T1000 (cell line): ENCODE measurements around the gene CHST8.

Experiments
- DNase-seq: peaks from one replicate; lab custom pipeline; 2025; ENCODE audit warnings: mixed read lengths; lab: John Stamatoyannopoulos, UW

CHST8 gene

DNA sequence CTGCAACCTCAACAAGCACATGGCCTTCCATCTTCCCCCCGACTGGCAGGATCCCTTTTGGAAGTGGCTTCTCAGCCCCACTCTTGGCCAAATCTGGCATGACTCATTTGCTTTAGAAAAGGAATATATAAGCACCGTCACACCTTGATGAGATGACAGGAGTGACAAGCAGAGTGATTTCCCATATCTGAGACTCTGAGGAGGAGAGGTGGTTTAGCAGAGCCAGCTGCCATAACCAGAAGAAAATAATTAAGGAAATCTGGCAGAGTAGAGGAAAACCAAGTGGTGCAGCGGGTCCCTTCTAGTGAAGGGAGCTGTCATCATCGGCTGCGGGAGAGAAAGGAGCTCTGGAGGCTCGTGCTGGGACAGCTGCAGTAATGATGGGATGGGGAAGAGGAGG is 147.5 kb downstream of the CHST8 start:
- DNase-seq, result no peak

DNA sequence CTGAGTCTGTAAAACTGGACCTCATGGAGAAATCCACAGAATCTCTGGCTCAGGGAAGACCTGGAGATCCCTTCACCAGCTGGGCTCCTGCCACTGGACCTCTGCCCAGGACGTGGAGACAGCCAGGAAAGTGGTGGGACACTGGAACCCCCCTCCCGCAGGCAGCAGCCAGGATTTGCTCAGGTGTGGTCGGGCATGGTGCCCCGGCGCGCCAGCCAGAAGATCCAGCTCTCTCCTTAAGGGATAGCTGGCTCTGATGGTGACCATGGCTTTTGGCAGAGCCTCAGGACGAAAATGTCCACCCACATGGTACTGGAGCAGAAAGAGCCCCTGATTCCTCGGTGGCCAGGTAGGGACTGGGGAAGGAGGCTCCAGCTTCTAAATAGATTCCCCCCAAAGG is 148.4 kb downstream of the CHST8 start:
- no peak for DNase-seq

DNA sequence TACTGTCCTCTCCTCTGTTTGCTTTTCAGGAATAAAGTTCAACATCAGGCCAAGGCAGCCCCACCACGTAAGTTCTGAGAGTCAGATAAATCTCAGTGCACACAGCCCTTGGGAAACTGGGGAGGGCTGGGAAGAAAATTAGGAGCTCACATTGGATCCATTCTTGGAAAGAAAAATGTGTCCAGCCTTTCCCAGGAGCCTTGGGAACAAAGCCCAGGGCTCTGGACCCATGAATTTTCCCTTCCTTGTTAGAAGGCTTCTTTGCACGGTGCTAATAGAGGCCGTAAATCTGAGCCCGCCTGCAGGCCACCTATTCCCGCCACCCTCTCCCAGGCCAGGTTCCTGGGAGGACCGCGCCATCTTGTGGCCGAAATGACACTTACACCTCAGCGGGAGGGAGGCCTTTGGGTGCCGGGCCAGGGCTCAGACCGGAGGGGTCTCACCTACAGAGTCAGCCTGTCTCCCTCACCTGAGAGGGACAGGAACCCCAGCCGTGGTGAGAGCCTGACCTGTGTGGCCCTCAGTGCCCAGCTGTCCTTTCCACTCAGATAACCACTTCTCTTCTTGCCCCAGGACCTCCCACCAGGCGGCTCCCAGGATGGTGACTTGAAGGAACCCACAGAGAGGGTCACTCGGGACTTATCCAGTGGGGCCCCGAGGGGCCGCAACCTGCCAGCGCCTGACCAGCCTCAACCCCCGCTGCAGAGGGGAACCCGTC is 149.8 kb downstream of the CHST8 start:
- DNase-seq, result no peak

DNA sequence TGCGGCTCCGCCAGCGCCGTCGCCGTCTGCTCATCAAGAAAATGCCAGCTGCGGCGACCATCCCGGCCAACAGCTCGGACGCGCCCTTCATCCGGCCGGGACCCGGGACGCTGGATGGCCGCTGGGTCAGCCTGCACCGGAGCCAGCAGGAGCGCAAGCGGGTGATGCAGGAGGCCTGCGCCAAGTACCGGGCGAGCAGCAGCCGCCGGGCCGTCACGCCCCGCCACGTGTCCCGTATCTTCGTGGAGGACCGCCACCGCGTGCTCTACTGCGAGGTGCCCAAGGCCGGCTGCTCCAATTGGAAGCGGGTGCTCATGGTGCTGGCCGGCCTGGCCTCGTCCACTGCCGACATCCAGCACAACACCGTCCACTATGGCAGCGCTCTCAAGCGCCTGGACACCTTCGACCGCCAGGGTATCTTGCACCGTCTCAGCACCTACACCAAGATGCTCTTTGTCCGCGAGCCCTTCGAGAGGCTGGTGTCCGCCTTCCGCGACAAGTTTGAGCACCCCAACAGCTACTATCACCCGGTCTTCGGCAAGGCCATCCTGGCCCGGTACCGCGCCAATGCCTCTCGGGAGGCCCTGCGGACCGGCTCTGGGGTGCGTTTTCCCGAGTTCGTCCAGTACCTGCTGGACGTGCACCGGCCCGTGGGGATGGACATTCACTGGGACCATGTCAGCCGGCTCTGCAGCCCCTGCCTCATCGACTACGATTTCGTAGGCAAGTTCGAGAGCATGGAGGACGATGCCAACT is 150.5 kb downstream of the CHST8 start:
- DNase-seq, result no peak

DNA sequence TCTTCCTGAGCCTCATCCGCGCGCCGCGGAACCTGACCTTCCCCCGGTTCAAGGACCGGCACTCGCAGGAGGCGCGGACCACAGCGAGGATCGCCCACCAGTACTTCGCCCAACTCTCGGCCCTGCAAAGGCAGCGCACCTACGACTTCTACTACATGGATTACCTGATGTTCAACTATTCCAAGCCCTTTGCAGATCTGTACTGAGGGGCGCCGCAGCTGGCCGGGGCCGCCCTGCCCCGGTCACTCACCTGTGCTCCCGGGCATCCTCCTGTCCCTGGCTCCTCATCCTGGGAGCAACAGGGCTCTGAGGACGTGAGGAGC is 151.1 kb downstream of the CHST8 start:
- no peak for DNase-seq

DNA sequence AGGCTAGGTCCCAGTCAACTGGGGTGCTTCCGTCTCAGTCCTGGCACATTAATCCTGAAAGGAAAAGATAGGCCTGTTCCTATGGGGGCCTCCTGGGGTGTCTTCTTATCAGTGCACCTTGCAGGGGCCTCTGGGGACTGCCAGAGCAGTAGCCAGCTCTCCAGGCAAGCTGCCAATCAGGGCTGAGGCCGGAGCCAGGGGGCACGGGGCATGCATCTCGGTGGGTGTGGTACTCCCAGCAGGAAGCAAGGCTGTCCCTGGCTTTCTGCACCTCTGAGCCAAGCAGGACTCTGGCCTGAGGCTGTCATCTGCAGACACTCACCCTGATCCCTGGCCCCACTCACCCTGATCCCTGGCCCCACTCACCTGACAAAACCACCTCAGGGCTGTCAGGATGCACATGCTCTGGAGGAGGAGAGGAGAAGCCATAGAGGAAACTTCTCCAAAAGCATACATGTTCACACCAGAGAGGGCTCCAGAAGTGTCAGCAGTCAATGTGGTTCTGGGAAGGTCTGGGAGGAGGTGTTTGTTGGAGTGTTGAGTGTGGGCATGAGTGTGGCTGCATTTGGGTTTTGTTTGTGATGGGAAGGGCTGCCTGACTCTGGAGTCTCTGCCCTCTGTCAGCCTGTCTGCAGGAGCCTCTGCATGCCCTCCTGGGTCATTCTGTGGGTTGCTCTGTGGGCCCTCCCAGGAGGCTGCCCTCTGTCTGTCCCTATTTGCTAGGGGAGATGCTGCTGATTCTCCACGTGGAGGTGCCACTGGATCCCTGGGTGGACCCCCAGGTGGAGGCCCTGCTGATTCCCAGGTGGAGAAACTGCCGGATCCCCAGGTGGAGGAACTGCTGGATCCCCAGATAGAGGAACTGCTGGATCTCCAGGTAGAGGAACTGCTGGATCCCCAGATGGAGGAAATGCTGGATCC is 152.2 kb downstream of the CHST8 start:
- DNase-seq, result no peak

DNA sequence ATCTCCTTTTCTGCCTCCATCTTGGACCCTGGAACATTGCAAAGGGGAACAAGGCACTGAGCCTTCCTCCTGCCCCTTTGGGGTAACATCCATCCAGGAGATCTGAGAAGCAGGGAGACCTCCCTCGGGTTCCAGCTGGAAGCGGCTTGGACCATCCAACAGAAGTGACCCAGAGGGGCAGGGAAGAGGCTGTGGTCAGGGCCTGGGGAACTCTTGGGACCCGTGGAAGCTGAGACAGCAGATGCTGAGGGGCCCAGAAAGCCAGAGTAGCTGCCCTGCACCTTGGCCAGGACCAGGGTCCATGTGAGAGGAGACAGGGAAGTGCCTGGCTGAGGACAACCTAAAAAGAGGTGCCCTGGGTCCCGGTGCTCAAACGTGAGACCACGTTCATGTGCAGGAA is 153.0 kb downstream of the CHST8 start:
- no peak for DNase-seq

DNA sequence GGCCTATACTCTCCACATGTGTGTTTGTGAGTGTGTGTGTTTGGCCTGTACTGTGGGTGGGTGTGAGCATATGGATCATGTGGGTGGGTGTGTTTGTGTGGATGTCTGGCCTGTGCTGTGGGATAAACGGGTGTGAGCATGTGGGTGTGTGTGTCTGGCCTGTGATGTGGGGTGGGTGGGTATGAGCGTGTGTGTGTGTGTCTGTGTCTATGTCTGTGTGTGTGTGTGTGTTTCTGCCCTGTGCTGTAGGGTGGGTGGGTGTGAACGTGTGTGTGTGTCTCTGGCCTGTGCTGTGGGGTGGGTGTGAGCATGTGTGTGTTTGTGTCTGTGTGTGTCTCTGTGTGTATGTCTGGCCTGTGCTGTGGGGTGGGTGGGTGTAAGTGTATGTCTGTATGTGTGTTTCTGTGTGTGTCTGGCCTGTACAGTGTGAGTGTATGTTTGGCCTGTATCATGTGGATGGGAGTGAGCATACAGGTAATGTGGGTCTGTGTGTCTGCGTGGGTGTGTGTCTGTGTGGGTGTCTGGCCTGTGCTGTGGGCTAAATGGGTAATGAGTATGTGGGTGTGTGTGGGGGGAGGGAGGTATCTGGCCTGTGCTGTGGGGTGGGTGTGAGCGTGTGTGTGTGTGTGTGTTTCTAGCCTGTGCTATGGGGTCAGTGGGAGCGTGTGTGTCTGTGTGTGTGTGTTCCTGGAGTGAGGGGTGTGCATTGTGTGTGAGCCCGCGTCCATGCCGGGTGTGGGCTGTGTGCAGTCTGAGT is 154.2 kb downstream of the CHST8 start:
- no peak for DNase-seq

DNA sequence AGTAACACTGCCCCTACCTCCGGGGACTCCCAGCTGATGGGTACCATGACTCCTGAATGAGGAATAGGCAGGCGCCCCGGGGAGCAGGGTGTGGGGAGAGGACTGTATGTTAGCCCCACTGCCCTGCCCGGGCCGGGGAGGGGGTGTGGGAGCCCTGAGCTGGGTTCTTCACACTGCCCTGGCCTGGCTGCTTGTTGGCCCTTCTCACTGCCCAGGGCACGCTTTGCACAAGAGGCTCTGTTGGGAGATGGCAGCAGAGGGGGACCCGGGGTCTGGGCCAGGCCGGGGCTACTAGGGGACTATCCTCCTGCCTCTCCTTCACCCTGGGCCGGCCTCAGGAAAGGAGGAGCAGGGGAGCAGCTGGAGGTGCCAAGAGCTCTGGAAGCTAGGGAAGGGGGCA is 155.6 kb downstream of the CHST8 start:
- no peak for DNase-seq

DNA sequence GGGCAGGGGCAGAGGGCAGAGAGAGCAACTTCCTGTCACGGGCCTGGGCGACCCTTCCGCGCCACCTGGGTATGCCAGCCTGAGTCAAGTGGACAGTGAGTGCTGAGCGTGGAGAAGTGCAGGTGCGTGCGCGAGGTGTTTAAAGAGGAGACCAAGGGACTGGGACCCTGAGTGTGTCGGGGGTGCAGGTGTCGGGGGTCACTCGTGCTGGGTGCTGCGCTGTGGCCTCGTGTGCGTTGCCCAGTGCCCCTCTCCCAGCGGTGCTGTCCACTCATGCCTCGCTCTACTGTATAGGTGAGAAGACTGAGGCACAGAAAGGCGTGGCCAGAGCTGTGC is 156.0 kb downstream of the CHST8 start:
- DNase-seq, result no peak

DNA sequence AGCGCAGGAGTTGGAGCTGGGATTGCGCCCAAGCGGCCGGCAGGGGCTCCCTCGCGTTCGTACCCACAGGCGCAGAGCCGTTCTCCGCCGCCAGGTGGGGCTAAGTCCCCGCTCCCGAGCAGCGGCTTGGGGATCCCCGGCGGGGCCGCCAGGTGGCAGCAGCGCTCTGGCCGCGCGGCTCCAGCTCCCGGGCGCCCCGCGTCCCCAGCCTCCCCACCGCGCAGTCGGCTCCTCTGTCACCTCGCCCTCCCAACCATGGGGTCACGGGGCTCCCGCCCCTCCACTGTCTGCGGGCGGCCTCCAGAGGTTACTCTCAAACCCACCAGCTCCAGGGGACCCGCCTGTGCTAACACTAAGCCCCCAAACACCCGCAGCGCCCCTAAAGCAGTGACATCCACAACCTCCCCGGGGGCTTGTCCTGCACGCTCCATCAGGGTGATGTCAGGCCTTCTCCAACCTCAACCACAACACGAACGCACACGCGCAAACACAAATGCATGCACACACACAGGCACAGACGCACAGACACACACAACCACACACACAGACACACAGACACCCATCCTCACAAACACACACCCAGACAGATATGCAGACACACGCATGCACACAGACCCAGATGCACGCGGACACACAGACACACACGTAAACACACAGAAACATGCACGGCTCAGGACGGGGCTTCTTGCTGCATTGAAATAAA is 156.5 kb downstream of the CHST8 start:
- DNase-seq, result peak; percentile 47

DNA sequence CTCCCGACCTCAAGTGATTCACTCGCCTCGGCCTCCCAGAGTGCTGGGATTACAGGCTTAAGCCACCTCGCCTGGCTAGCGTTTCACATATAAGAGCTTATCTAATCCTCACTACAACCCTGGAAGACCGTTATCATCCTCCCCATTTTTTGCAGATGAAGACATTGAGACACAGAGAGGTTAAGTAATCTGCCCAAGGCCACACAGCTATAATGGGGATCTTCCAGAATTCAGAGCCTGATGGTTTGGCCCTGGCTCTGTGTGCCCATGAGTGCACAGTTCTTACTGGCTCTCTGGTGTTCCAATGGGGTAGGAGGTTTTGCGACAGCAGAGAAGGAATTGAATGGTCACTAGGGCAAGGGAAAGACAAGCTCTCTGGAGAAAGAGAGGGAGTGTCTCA is 158.1 kb downstream of the CHST8 start:
- no peak for DNase-seq

DNA sequence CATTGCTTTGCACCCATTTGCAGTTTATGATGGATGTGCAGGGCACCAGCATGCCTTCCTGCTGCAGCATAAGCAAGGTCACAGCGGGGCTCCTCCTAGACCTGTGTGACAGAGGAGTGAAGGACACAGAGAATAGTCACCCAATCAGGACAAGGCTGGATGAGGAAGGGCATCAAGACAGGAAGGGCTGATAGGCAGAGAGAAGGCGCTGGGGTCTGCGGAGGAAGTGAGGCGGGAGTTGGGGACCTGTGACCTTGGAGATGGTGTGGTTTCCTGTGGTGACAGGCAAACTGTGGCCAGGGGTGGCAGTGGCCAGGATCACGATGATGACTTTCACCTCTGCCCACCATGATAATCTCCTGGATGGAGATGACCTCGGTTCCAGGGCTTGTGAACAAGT is 158.5 kb downstream of the CHST8 start:
- no peak for DNase-seq

DNA sequence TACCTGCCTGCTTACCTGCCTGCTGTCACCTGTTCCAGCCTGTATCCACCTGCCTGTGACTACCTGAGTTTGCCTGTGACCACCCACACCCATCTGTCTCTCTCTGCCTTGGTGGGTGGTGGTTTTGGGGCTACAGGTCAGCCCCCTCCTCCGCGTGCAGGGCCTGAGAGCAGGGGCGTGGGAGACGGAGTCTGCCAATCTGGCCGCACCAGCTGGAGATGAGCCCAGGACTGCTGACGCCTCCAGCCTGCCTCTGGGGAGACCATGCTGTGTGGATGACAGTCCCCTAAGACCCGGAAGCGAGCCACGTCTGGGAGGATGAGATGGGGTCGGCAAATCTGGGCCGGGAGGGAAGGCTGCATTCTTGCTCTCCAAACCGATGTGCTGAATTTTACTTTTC is 159.0 kb downstream of the CHST8 start:
- DNase-seq, result no peak

DNA sequence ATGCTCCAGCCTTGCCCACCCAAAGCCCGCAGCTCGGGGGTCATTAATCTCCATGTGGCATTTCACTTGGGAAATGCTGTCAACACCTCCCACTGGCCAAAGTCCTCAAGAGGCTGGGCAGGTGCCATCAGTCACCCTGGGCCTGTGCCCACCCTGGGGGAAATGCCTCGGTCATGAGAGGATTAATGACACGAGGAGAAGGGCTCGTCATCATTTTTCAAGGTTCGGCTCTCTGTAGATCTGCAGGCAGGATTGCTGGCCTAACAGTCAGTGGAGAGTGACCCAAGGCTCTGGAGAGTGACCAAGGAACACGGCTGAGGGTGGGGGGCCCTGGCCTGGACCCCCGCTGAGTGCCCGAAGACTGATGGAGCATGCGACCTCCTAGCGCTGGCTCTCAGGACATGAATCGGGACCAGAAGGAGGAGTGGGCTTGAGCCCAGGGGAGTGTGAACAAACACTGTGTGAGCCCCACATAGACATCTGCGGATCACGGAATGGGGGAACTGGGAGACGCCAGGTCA is 159.7 kb downstream of the CHST8 start:
- no peak for DNase-seq

DNA sequence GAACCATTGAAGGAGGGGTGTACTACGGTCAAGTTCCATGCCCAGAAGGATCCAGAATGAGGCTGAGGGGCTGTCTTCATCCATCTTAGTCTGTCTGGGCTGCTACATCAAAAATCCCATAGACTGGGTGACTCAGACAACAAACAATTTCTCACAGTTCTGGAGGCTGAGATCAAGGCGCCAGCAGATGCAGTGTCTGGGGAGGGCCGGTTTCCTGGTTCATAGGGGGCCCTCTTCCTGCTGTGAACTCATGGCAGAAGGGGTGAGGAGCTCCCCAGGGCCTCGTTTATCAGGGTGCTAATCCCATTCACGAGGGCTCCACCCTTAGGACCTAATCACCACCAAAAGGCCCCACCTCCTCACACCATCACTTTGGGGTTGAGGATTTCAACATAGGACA is 160.2 kb downstream of the CHST8 start:
- DNase-seq, result no peak

DNA sequence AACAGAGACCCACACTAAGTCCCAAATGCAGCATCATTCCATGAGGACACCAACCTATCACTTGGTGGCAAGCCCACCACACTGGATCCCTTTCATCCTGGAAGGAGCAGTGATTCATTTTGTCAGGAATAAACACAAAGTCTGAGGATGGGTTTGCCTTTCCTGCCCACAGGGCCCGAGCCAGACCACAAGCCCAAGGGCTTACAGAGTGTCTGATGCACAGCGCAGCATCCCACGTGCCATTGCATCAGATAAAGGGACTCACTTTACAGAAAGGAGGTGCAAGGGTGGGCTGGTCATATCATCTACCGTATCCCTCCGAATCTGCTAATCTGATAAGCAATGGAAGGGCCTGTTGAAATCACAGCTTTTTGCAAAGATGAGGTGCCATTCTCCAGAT is 162.7 kb downstream of the CHST8 start:
- no peak for DNase-seq

DNA sequence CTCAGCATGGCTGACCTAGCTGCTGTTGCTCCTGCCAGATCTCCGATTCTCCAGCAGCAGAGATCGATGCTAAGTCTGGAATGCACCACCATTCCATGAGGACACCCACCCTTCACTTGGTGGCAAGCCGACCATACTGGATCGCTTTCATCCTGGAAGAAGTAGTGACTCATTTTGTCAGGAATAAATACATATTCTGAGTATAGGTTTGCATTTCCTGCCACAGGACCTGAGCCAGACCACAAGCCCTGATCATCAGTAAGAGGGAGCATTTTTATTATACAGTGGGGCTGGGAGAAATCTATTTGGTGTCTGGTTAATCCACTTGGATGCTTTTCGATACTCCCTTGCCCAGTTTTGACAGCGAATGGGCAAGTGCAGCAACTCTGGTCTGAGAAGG is 164.0 kb downstream of the CHST8 start:
- DNase-seq, result no peak

DNA sequence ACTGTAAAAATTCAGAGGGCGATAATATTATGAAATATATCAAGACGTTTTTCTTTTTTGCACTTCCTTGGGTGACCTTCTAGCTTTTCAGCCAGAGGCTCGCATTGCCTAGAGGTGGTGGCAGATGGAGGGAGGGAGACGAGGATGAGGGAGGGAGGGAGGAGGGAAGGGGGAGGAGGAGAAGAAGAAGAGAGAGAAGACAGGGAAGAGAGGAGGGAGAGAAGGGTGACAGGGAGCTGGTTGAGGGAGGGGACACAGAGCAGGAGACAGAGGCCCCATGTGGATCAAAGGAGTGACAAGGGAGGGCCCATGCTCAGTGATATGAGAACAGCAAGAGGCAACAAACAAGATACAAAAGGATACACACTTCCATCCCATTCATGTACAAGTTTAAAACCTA is 166.9 kb downstream of the CHST8 start:
- no peak for DNase-seq

DNA sequence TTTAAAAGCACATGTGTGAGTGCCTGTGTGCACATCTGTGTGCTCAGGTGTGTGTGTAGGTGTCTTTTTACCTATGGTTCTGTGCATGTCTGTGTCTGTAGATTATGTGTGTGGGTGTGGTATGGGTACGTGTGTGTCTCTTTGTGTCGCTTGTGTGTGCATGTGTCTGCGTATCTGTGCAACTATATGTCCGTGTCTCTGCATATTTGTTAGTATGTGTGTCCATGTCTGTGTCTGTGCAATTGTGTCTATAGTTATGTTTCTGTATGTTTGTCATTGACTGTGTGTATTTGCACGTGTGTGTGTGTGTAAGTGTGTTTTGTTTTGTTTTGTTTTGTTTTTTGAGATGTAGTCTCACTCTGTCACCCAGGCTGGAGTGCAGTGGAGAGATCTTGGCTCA is 167.6 kb downstream of the CHST8 start:
- DNase-seq, result no peak

DNA sequence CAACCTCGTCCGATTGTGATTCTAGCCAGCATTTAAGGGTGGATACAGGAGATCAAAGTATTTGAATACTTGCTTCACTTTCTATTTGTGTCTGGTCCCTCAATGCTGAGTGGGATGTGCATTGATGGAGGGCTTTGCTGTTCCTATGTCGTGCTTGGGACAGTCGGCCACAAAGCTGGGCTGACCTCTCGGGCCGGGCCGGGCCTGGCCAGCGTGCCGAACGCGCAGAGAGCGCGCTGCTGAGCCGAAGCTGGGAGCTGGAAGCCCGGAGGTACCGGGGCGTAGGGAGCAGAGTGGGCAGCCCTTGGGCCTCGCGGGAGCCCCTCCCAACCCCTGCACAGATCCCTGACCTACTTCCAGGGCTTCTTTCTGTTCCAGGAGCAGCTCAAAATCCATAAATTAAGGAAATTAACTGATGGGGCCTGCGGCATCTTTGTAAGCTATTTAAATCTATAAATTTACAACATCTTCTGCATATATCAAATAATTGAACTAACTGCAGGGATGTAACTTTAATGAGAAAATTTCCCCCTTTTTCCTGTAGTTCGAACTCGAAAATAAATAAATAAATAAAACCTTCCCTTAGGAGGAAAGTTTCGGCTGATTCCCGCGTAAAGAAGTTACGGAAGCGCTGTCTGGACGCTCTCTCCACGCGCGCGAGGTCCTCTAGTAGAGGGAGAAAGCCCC is 173.1 kb downstream of the CHST8 start:
- DNase-seq, result no peak
